ENCODE data around the gene HSBP1. TPM values are rescaled to one million over a fixed set of nuclear protein-coding genes. Genes with fewer than 3 reads are reported as not detected.

The HSBP1 gene
- total RNA-seq, 1 donor from 2014 or later, result 197 TPM

- H3K36me3 Mint-ChIP-seq (ENCODE audit: insufficient read depth), result no peaks in the 10 kb centered on the region
- TF ChIP-seq, protein P1, sequence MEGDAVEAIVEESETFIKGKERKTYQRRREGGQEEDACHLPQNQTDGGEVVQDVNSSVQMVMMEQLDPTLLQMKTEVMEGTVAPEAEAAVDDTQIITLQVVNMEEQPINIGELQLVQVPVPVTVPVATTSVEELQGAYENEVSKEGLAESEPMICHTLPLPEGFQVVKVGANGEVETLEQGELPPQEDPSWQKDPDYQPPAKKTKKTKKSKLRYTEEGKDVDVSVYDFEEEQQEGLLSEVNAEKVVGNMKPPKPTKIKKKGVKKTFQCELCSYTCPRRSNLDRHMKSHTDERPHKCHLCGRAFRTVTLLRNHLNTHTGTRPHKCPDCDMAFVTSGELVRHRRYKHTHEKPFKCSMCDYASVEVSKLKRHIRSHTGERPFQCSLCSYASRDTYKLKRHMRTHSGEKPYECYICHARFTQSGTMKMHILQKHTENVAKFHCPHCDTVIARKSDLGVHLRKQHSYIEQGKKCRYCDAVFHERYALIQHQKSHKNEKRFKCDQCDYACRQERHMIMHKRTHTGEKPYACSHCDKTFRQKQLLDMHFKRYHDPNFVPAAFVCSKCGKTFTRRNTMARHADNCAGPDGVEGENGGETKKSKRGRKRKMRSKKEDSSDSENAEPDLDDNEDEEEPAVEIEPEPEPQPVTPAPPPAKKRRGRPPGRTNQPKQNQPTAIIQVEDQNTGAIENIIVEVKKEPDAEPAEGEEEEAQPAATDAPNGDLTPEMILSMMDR (IDR thresholded peaks at IDR 0.05; ENCODE audit: unreplicated experiment), result no peak
- DNase-seq (ENCODE audit: low spot score, unreplicated experiment), result no peak
- no peaks in the 10 kb centered on the region for H3K9me3 Mint-ChIP-seq (ENCODE audit: low read depth)
- peaks cover 7% of the 10 kb centered on the region for H3K27me3 Mint-ChIP-seq
- H3K27ac Mint-ChIP-seq, result no peak overlapping the region
- H3K4me1 Mint-ChIP-seq (ENCODE audit: low read depth), result no peaks in the 10 kb centered on the region
- H3K4me3 Mint-ChIP-seq (ENCODE audit: low read depth), result no peak overlapping the region
These were observed 22.3 kb upstream of the HSBP1 start for GRCh38 chr16:83785455-83785854.

DNA sequence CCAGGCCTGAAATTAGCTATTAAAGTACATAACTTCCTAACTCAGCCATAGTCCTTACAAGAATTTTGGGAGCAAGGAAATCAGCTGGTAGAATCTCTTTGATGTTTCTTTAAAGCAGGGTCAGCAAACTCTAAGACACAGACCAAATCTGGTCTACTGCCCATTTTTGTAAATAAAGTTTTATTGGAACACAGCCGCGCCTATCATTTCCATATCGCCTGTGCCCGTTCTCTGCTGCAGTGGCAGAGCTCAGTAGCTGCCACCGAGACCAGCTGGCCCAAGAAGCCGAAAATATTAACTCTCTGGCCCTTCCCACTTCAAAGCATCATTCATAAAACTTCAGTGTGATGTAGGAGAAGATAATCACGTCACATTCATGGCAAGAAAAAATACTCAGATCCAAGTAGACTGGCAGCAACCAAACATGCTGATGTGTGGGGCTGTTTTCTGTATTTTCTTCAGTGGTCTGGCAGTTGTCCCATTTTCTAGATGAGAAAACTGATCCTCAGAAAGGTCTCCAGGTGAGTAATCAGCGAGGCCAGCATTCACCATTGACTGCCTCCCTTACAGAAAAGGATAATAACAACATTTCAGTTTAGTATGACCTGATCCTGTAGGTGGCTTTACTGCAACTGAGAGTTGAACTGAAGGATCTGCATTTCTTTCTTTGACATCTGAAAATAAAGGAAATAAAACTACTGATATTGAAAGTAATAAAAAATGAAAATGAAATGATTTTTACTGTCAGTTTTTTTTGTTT is 18.0 kb upstream of the HSBP1 start:
- H3K9me3 Mint-ChIP-seq (ENCODE audit: low read depth), result no peaks in the 10 kb centered on the region
- H3K27ac Mint-ChIP-seq, result no peak overlapping the region
- TF ChIP-seq, protein P1 (IDR thresholded peaks at IDR 0.05; ENCODE audit: unreplicated experiment), result no peak
- no peaks in the 10 kb centered on the region for H3K4me1 Mint-ChIP-seq (ENCODE audit: low read depth)
- no peaks in the 10 kb centered on the region for H3K36me3 Mint-ChIP-seq (ENCODE audit: insufficient read depth)
- H3K27me3 Mint-ChIP-seq, result peaks cover 4% of the 10 kb centered on the region
- no peak for DNase-seq (ENCODE audit: low spot score, unreplicated experiment)
- H3K4me3 Mint-ChIP-seq (ENCODE audit: low read depth), result no peak overlapping the region

GRCh38 chr16:83791916-83792315 is 15.9 kb upstream of the HSBP1 start:
- Mint-ChIP-seq H3K4me3 (ENCODE audit: low read depth) (no peak overlapping the region), H3K27me3 (peaks cover 4% of the 10 kb centered on the region), H3K9me3 (ENCODE audit: low read depth) (no peaks in the 10 kb centered on the region), H3K27ac (no peak overlapping the region), H3K36me3 (ENCODE audit: insufficient read depth) (no peaks in the 10 kb centered on the region), H3K4me1 (ENCODE audit: low read depth) (no peaks in the 10 kb centered on the region)
- DNase-seq (ENCODE audit: low spot score, unreplicated experiment), result no peak
- TF ChIP-seq, protein P1 (IDR thresholded peaks at IDR 0.05; ENCODE audit: unreplicated experiment), result no peak

DNA sequence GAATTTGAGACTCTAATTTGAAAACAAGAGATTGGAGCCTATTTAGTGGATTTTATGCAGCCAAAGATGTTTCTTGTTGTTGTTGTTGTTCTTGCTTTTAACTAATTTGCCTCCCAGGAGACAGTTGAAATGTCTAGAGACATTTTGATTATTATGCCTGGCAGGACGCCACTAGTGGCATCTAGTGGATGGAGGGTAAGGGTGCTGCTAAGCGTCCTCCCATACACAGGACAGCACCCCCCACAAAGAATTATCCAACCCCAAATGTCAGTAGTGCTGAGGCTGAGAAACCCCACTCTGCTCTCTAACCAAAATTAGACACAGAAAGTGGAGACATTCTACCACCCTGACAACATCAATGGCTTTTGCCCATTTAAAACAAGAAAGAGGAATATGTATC is 15.4 kb upstream of the HSBP1 start:
- H3K4me3 Mint-ChIP-seq (ENCODE audit: low read depth), result no peak overlapping the region
- no peak overlapping the region for H3K27ac Mint-ChIP-seq
- no peaks in the 10 kb centered on the region for H3K9me3 Mint-ChIP-seq (ENCODE audit: low read depth)
- peaks cover 4% of the 10 kb centered on the region for H3K27me3 Mint-ChIP-seq
- DNase-seq (ENCODE audit: low spot score, unreplicated experiment), result no peak
- H3K36me3 Mint-ChIP-seq (ENCODE audit: insufficient read depth), result no peaks in the 10 kb centered on the region
- TF ChIP-seq, protein P1 (IDR thresholded peaks at IDR 0.05; ENCODE audit: unreplicated experiment), result no peak
- H3K4me1 Mint-ChIP-seq (ENCODE audit: low read depth), result no peaks in the 10 kb centered on the region

- Mint-ChIP-seq H3K27me3 (peaks cover 4% of the 10 kb centered on the region), H3K4me1 (ENCODE audit: low read depth) (no peaks in the 10 kb centered on the region), H3K4me3 (ENCODE audit: low read depth) (no peak overlapping the region), H3K9me3 (ENCODE audit: low read depth) (no peaks in the 10 kb centered on the region), H3K36me3 (ENCODE audit: insufficient read depth) (no peaks in the 10 kb centered on the region), H3K27ac (no peak overlapping the region)
- TF ChIP-seq, protein P1 (IDR thresholded peaks at IDR 0.05; ENCODE audit: unreplicated experiment), result no peak
- DNase-seq (ENCODE audit: low spot score, unreplicated experiment), result no peak
These were observed 14.6 kb upstream of the HSBP1 start for GRCh38 chr16:83793179-83793578.
